Measurements from ENCODE around the gene PALLD.

DNA sequence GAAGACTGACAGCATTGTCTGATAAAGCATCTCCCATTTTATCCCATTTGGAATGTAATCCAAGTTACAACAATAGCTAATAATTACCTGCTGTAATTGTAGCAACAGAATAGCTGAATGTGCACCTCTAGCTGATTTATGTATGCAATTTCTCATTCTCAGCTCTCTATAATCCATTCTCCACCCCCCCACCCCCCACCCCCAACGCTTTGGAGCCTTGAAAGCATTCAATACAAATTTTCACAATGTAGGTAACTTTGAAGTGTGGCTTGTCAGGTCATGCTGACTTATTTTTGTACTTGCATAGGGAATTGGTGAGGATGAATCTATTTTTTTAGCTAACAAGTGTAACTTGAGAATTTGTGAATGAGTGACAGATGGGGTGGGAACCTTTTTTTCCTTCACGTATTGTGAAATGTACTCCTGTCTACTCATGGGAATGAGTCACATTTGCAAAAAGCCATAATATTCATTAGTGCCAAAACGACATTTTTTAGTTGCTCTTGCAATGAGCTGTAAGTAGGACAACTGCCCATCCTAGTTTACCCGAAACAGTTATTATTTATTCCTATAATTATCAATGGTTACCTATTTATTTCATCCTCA, 159.3 kb downstream of the PALLD start:
- no peak for TF ChIP-seq GATA3 (IDR thresholded peaks at IDR 0.05; ENCODE audit: low read depth, low read length)
- TF ChIP-seq GATA2 (IDR thresholded peaks at IDR 0.05; ENCODE audit: low read depth, low read length) = no peak
